Gastrocnemius medialis (tissue), 4 donors: ENCODE data around the gene ASS1.

Experiments
- CTCF ChIP-seq, 5 experiments: fragments of 450-650 bp in 3 of 5; fragments of 200-600 bp in 2 of 5; sonication (generic) in 2 of 5; IDR thresholded peaks in 4 of 5; conservative IDR thresholded peaks in 1 of 5; 1 replicate in 4 of 5; 2 replicates in 1 of 5; pipeline ENCODE4 v1.5.1; 2016 to 2019; ENCODE audit warnings: antibody characterized with exemption in 5 of 5, mild to moderate bottlenecking in 3 of 5, moderate library complexity in 3 of 5
- POLR2A ChIP-seq, 2 donors: fragments of 450-650 bp; IDR thresholded peaks; one replicate each; pipeline ENCODE4 v1.6.1; 2017; ENCODE audit warnings: antibody characterized with exemption in 2 of 2, mild to moderate bottlenecking in 2 of 2, moderate library complexity in 2 of 2

- TF ChIP-seq CTCF (IDR thresholded peaks at IDR 0.05 in 4 of 5, conservative IDR thresholded peaks at IDR 0.05 in 1 of 5) (no peak), POLR2A (IDR thresholded peaks at IDR 0.05) (no peak)
Measured at GRCh38 chr9:130495067-130495466, 50.3 kb downstream of the ASS1 start.
